Upper lobe of left lung (tissue), 4 donors: ENCODE results near the gene CACNA1F.

Experiments used
- EP300 ChIP-seq, 4 donors: sonication (generic); formaldehyde crosslinking; IDR thresholded peaks; one replicate each; pipeline ENCODE4 v1.5.1; 2017; ENCODE audit warnings: antibody characterized with exemption in 4 of 4, control low read depth in 2 of 4
- POLR2A ChIP-seq, 4 donors: fragments of 450-650 bp; IDR thresholded peaks; one replicate each; pipeline ENCODE4 v1.5.1; 2016 to 2017; ENCODE audit warnings: antibody characterized with exemption in 4 of 4, mild to moderate bottlenecking in 2 of 4
- POLR2AphosphoS5 ChIP-seq, 2 donors: sonication (generic); formaldehyde crosslinking; IDR thresholded peaks; one replicate each; pipeline ENCODE4 v1.5.1; 2017; ENCODE audit warnings: antibody characterized with exemption in 2 of 2
- TF ChIP-seq, protein P1 (sequence below), 6 experiments: fragments of 450-650 bp in 4 of 6; fragments of 200-600 bp in 2 of 6; sonication (generic) in 2 of 6; IDR thresholded peaks; one replicate each; pipeline ENCODE4 v1.5.1; 2016 to 2019; ENCODE audit warnings: antibody characterized with exemption in 6 of 6

- TF ChIP-seq POLR2AphosphoS5 (IDR thresholded peaks at IDR 0.05) (no peak), POLR2A (IDR thresholded peaks at IDR 0.05) (no peak), EP300 (IDR thresholded peaks at IDR 0.05) (no peak)
- TF ChIP-seq, protein P1, sequence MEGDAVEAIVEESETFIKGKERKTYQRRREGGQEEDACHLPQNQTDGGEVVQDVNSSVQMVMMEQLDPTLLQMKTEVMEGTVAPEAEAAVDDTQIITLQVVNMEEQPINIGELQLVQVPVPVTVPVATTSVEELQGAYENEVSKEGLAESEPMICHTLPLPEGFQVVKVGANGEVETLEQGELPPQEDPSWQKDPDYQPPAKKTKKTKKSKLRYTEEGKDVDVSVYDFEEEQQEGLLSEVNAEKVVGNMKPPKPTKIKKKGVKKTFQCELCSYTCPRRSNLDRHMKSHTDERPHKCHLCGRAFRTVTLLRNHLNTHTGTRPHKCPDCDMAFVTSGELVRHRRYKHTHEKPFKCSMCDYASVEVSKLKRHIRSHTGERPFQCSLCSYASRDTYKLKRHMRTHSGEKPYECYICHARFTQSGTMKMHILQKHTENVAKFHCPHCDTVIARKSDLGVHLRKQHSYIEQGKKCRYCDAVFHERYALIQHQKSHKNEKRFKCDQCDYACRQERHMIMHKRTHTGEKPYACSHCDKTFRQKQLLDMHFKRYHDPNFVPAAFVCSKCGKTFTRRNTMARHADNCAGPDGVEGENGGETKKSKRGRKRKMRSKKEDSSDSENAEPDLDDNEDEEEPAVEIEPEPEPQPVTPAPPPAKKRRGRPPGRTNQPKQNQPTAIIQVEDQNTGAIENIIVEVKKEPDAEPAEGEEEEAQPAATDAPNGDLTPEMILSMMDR (IDR thresholded peaks at IDR 0.05), result no peak
These were observed 11.1 kb upstream of the CACNA1F start for GRCh38 chrX:49244207-49244606.
